ENCODE data around the gene CEP63. TPM values are rescaled to one million over a fixed set of nuclear protein-coding genes. Genes with fewer than 3 reads are reported as not detected.

CEP63 gene
- total and polyA plus RNA-seq, 2 experiments from 2014 or later: 15.1 to 53.9 TPM

DNA sequence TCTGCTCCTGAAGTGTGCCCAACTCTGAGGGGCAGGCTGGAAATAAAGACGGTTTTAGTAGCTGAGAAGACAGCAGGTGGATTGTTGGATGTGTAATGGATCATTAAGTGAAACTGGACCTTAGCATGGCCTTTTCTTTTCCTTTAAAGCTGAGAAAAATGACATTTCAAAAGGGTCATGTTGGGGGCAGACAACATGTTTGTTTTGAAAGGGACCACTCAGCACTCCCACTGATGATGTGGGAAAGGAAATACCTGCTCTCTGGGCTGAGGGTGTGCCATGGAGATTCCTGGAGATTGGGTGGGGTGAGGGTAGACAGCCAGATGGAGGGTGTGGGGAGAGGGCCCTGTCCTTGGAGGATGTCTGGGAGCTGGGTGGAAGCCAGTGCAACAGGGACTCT is 38.5 kb upstream of the CEP63 start:
- Histone ChIP-seq H2AFZ (no peak overlapping the region), H3K4me1 (ENCODE audit: insufficient read depth) (no peaks in the 10 kb centered on the region), H3K27ac (ENCODE audit: low read depth) (no peak overlapping the region), H3K4me3 (no peak overlapping the region), H4K20me1 (replicated peaks; ENCODE audit: insufficient read depth) (no peaks in the 10 kb centered on the region), H3K79me2 (replicated peaks; ENCODE audit: insufficient read depth) (no peaks in the 10 kb centered on the region), H3K4me2 (no peak overlapping the region), H3K9me2 (ENCODE audit: insufficient read depth) (0 out of 2 replicates have a peak, but pooled peaks cover 3% of the 10 kb centered on the region), H3K36me3 (ENCODE audit: insufficient read depth) (no peaks in the 10 kb centered on the region; the same call in 1 of the 2 replicates), H3K27me3 (ENCODE audit: insufficient read depth) (no peaks in the 10 kb centered on the region), H3F3A (replicated peaks; ENCODE audit: low read depth) (no peaks in the 10 kb centered on the region)
- no peak for TF ChIP-seq EZH2phosphoT487 (IDR thresholded peaks at IDR 0.05; ENCODE audit: unreplicated experiment)
- TF ChIP-seq, protein P1, sequence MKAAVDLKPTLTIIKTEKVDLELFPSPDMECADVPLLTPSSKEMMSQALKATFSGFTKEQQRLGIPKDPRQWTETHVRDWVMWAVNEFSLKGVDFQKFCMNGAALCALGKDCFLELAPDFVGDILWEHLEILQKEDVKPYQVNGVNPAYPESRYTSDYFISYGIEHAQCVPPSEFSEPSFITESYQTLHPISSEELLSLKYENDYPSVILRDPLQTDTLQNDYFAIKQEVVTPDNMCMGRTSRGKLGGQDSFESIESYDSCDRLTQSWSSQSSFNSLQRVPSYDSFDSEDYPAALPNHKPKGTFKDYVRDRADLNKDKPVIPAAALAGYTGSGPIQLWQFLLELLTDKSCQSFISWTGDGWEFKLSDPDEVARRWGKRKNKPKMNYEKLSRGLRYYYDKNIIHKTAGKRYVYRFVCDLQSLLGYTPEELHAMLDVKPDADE (IDR thresholded peaks at IDR 0.05): no peak
- Mint-ChIP-seq H3K27ac (no peak overlapping the region), H3K36me3 (ENCODE audit: low read depth) (no peaks in the 10 kb centered on the region), H3K27me3 (ENCODE audit: insufficient read depth, low read depth, poor library complexity) (peaks cover 6% of the 10 kb centered on the region), H3K4me1 (peaks cover 12% of the 10 kb centered on the region), H3K9me3 (peaks cover 6% of the 10 kb centered on the region; the same call in 2 of the 3 replicates), H3K4me3 (no peak overlapping the region)
- DNase-seq (ENCODE audit: low spot score): no peak
- no peak for ATAC-seq

DNA sequence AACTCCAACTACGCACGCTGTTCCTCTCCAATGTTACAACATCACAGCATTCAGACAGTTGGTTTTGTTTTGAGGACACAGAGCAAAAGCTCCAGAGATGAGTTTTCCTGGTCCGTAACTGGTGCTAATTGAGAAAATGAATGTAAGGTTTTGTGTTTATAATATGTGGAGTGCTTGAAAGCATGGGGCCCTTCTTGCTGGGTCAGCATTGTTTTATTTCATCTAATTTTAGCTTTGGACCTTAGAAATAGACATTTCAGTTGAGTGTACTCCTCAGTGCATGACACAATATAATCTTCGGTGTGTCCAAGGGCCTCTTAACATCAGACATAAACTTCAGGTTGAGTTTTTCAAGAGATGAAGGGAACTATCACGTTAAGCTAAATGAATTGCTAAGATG is 37.2 kb upstream of the CEP63 start:
- peaks cover 6% of the 10 kb centered on the region; the same call in 2 of the 3 replicates for H3K9me3 Mint-ChIP-seq
- H2AFZ ChIP-seq: no peak overlapping the region; the same call in 1 of the 2 replicates
- no peak overlapping the region for H3K4me2 ChIP-seq
- H3K79me2 ChIP-seq (replicated peaks; ENCODE audit: insufficient read depth): no peaks in the 10 kb centered on the region
- no peak overlapping the region for H3K4me3 Mint-ChIP-seq
- H3K9me2 ChIP-seq (ENCODE audit: insufficient read depth): 0 out of 2 replicates have a peak, but pooled peaks cover 9% of the 10 kb centered on the region
- H3K27me3 ChIP-seq (ENCODE audit: insufficient read depth): no peaks in the 10 kb centered on the region
- H3K4me1 Mint-ChIP-seq: peaks cover 18% of the 10 kb centered on the region
- DNase-seq (ENCODE audit: low spot score): no peak
- H3K4me1 ChIP-seq (ENCODE audit: insufficient read depth): no peaks in the 10 kb centered on the region
- H3K4me3 ChIP-seq: no peak overlapping the region
- H3K27ac Mint-ChIP-seq: no peak overlapping the region
- H3K27me3 Mint-ChIP-seq (ENCODE audit: insufficient read depth, low read depth, poor library complexity): peaks cover 8% of the 10 kb centered on the region
- no peak for TF ChIP-seq STAT1 (IDR thresholded peaks at IDR 0.05; ENCODE audit: unreplicated experiment)
- TF ChIP-seq, protein P1 (IDR thresholded peaks at IDR 0.05): no peak
- no peak overlapping the region for H3K27ac ChIP-seq (ENCODE audit: low read depth)
- H3F3A ChIP-seq (replicated peaks; ENCODE audit: low read depth): no peaks in the 10 kb centered on the region
- no peaks in the 10 kb centered on the region; the same call in 1 of the 2 replicates for H3K36me3 ChIP-seq (ENCODE audit: insufficient read depth)
- ATAC-seq: no peak
- H4K20me1 ChIP-seq (replicated peaks; ENCODE audit: insufficient read depth): no peaks in the 10 kb centered on the region
- no peaks in the 10 kb centered on the region for H3K36me3 Mint-ChIP-seq (ENCODE audit: low read depth)

DNA sequence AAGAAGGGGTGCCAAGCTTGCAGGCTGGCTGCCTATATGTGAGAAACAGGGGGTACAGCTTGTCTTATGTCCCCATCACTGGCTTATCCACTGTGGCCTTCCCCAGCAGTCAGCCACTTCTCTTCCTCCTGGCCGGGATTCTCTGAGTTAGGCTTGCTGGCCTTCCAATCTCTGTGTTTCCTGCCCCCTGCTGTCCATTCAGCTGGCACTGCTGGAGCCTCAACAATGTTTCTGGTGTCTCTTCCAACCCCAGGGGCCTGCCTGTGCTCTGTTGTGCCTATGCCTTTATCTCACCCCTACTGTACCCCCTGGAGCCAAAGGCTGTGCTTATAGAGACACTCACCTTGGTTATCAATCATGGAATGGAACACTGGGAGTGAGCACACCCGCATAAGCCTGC is 36.6 kb upstream of the CEP63 start:
- TF ChIP-seq, protein P2, sequence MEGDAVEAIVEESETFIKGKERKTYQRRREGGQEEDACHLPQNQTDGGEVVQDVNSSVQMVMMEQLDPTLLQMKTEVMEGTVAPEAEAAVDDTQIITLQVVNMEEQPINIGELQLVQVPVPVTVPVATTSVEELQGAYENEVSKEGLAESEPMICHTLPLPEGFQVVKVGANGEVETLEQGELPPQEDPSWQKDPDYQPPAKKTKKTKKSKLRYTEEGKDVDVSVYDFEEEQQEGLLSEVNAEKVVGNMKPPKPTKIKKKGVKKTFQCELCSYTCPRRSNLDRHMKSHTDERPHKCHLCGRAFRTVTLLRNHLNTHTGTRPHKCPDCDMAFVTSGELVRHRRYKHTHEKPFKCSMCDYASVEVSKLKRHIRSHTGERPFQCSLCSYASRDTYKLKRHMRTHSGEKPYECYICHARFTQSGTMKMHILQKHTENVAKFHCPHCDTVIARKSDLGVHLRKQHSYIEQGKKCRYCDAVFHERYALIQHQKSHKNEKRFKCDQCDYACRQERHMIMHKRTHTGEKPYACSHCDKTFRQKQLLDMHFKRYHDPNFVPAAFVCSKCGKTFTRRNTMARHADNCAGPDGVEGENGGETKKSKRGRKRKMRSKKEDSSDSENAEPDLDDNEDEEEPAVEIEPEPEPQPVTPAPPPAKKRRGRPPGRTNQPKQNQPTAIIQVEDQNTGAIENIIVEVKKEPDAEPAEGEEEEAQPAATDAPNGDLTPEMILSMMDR (conservative IDR thresholded peaks at IDR 0.05; ENCODE audit: low read depth in 2 of 2): peak; percentile 60 to 82
- TF ChIP-seq JUNB (IDR thresholded peaks at IDR 0.05; ENCODE audit: unreplicated experiment): no peak

More for the DNA sequence above, 36.6 kb upstream of the CEP63 start:
- H3K4me1 ChIP-seq (ENCODE audit: insufficient read depth): no peaks in the 10 kb centered on the region
- no peaks in the 10 kb centered on the region for H4K20me1 ChIP-seq (replicated peaks; ENCODE audit: insufficient read depth)
- no peaks in the 10 kb centered on the region; the same call in 1 of the 2 replicates for H3K36me3 ChIP-seq (ENCODE audit: insufficient read depth)
- peaks cover 6% of the 10 kb centered on the region; the same call in 2 of the 3 replicates for H3K9me3 Mint-ChIP-seq
- 0 out of 2 replicates have a peak, but pooled peaks cover 9% of the 10 kb centered on the region for H3K9me2 ChIP-seq (ENCODE audit: insufficient read depth)
- H3K27me3 ChIP-seq (ENCODE audit: insufficient read depth): no peaks in the 10 kb centered on the region
- H3K79me2 ChIP-seq (replicated peaks; ENCODE audit: insufficient read depth): no peaks in the 10 kb centered on the region
- peak; percentile 82 for DNase-seq (ENCODE audit: low spot score)
- H3K4me2 ChIP-seq: no peak overlapping the region
- peak overlapping the region; percentile 87 for H2AFZ ChIP-seq
- no peaks in the 10 kb centered on the region for H3F3A ChIP-seq (replicated peaks; ENCODE audit: low read depth)
- no peak overlapping the region for H3K27ac Mint-ChIP-seq
- no peak overlapping the region for H3K4me3 ChIP-seq
- H3K36me3 Mint-ChIP-seq (ENCODE audit: low read depth): no peaks in the 10 kb centered on the region
- no peak overlapping the region for H3K27ac ChIP-seq (ENCODE audit: low read depth)
- H3K27me3 Mint-ChIP-seq (ENCODE audit: insufficient read depth, low read depth, poor library complexity): peaks cover 9% of the 10 kb centered on the region
- no peak overlapping the region for H3K4me3 Mint-ChIP-seq
- ATAC-seq: peak; percentile 88
- peaks cover 18% of the 10 kb centered on the region for H3K4me1 Mint-ChIP-seq
